Measurements from ENCODE around the gene EME2. TPM values are rescaled to one million over a fixed set of nuclear protein-coding genes. Genes with fewer than 3 reads are reported as not detected.

Gene EME2
- total and polyA plus RNA-seq, 2 experiments from 2014 or later, result 4.1 to 15.0 TPM

DNA sequence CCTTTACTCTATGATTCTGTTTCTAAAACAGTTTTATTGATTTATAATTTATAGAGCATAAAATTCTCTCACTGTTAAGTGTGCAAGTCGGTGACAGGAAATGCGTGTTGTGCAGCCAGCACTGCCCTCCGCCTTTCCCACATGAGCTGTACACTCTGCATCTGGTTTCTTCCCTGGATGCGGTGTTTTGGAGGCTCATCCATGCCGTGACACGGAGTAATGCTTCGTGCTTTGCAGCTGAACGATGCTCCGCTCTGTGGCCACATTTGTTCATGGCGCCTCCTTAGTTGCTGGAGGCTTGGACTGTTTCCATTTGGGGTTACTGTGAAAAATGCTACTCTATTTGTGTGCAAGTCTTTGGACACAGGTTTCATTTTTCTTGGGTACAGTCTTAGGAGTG is 28.1 kb downstream of the EME2 start:
- Histone ChIP-seq H4K20me1 (replicated peaks; ENCODE audit: insufficient read depth) (no peaks in the 10 kb centered on the region), H3K27me3 (ENCODE audit: insufficient read depth) (no peaks in the 10 kb centered on the region), H3K36me3 (ENCODE audit: insufficient read depth) (no peaks in the 10 kb centered on the region; the same call in 1 of the 2 replicates), H3K4me1 (ENCODE audit: insufficient read depth) (no peaks in the 10 kb centered on the region), H3F3A (replicated peaks; ENCODE audit: low read depth) (no peaks in the 10 kb centered on the region), H3K27ac (ENCODE audit: low read depth) (no peak overlapping the region), H3K9me2 (ENCODE audit: insufficient read depth) (no peaks in the 10 kb centered on the region), H3K4me3 (no peak overlapping the region), H3K79me2 (replicated peaks; ENCODE audit: insufficient read depth) (no peaks in the 10 kb centered on the region), H2AFZ (no peak overlapping the region), H3K4me2 (no peak overlapping the region)
- Mint-ChIP-seq H3K27me3 (ENCODE audit: insufficient read depth, low read depth, poor library complexity) (peaks cover 5% of the 10 kb centered on the region), H3K36me3 (ENCODE audit: low read depth) (peaks cover 71% of the 10 kb centered on the region), H3K9me3 (peaks cover 67% of the 10 kb centered on the region), H3K4me3 (no peak overlapping the region), H3K4me1 (no peaks in the 10 kb centered on the region), H3K27ac (no peak overlapping the region)
- TF ChIP-seq STAT1 (IDR thresholded peaks at IDR 0.05; ENCODE audit: unreplicated experiment) (no peak), ZNF462 (CRISPR knock-in tag; IDR thresholded peaks at IDR 0.05) (no peak), REST (IDR thresholded peaks at IDR 0.05; ENCODE audit: unreplicated experiment) (no peak), POLR2AphosphoS5 (IDR thresholded peaks at IDR 0.05; ENCODE audit: low read depth) (no peak), JUNB (IDR thresholded peaks at IDR 0.05; ENCODE audit: unreplicated experiment) (no peak), ETS1 (IDR thresholded peaks at IDR 0.05) (no peak), CREB1 (CRISPR knock-in tag; IDR thresholded peaks at IDR 0.05; ENCODE audit: low read depth) (no peak), ZNF114 (CRISPR knock-in tag; IDR thresholded peaks at IDR 0.05) (no peak), CTCF (conservative IDR thresholded peaks at IDR 0.05; ENCODE audit: low read depth in 2 of 2) (no peak)
- DNase-seq (ENCODE audit: low spot score) (no peak), ATAC-seq (no peak)

Measured in GM23338 (cell line).